Measurements from ENCODE around the gene SCAMP2. TPM values are rescaled to one million over a fixed set of nuclear protein-coding genes. Genes with fewer than 3 reads are reported as not detected.
A peak's percentile ranks its signal among the peaks of the same experiment; 100 is the strongest.

SCAMP2 gene
- polyA plus RNA-seq, 3 donors = 124 to 158 (median 124) TPM

DNA sequence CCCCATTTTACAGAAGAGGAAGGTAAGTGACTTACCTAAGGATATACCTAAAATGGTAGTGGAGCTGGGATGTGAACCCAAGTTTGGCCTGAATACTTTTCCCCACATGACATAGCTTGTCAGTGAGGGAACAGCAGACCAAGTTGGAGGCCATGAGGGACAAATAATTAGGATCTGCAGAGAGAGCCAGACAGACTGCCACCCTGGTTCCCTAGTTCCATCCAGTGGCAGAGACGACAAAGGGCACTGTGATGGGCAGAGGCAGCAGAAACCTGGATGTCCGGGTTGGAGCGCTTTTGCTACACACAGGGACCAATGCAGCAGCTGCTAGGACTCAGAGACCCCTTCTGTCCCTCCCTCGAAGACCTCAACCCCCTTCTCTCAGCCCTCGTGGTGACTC is 45.6 kb downstream of the SCAMP2 start:
- Mint-ChIP-seq H3K27me3 (ENCODE audit: low read depth in 3 of 3) (peaks cover 28 to 36% (median 34%) of the 10 kb centered on the region in 3 donors), H3K27ac (no peak overlapping the region), H3K4me1 (peaks cover under 1% of the 10 kb centered on the region), H3K36me3 (no peaks in the 10 kb centered on the region), H3K9me3 (peaks cover 0 to 2% (median 0%) of the 10 kb centered on the region in 7 donors), H3K4me3 (peak overlapping the region in 1 of 2 donors; percentile 50)
- no peak overlapping the region for H3K27ac ChIP-seq (ENCODE audit: low read depth in 1 of 2, low read length in 2 of 2)
- intact Hi-C loops (cut with micrococcal nuclease) = no loop called here
- no peak overlapping the region for H3K9ac ChIP-seq (ENCODE audit: insufficient read depth, low read length, poor library complexity, severe bottlenecking)
- WGBS (ENCODE audit: insufficient coverage) = 72% methylated on average over 5 of the region's 5 CpGs
- no peaks in the 10 kb centered on the region for H4K20me1 ChIP-seq (ENCODE audit: insufficient read depth, low read length)
- peaks cover 4 to 33% of the 10 kb centered on the region in 2 donors for H3K27me3 ChIP-seq (ENCODE audit: control insufficient read depth in 2 of 2, insufficient read depth in 2 of 2, low read length in 2 of 2)
- no peak for DNase-seq
- no peak overlapping the region for H2AFZ ChIP-seq (ENCODE audit: insufficient read depth, low read depth, low read length, poor library complexity, severe bottlenecking)
- H3K9me3 ChIP-seq (replicated peaks in 1 of 2; ENCODE audit: control insufficient read depth in 1 of 2, insufficient read depth in 1 of 2, low read length in 2 of 2) = no peaks in the 10 kb centered on the region
- H3K79me2 ChIP-seq (ENCODE audit: insufficient read depth, low read length) = no peaks in the 10 kb centered on the region
- no peaks in the 10 kb centered on the region for H3K36me3 ChIP-seq (replicated peaks in 1 of 2; ENCODE audit: control insufficient read depth in 1 of 2, insufficient read depth in 2 of 2, low read length in 2 of 2)
- TF ChIP-seq, protein P1, sequence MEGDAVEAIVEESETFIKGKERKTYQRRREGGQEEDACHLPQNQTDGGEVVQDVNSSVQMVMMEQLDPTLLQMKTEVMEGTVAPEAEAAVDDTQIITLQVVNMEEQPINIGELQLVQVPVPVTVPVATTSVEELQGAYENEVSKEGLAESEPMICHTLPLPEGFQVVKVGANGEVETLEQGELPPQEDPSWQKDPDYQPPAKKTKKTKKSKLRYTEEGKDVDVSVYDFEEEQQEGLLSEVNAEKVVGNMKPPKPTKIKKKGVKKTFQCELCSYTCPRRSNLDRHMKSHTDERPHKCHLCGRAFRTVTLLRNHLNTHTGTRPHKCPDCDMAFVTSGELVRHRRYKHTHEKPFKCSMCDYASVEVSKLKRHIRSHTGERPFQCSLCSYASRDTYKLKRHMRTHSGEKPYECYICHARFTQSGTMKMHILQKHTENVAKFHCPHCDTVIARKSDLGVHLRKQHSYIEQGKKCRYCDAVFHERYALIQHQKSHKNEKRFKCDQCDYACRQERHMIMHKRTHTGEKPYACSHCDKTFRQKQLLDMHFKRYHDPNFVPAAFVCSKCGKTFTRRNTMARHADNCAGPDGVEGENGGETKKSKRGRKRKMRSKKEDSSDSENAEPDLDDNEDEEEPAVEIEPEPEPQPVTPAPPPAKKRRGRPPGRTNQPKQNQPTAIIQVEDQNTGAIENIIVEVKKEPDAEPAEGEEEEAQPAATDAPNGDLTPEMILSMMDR (IDR thresholded peaks at IDR 0.05) = no peak
- H3K4me1 ChIP-seq (ENCODE audit: control insufficient read depth in 1 of 2, insufficient read depth in 2 of 2, low read length in 2 of 2) = no peaks in the 10 kb centered on the region
- no peak overlapping the region for H3K4me3 ChIP-seq (replicated peaks in 1 of 3; ENCODE audit: low read depth in 2 of 3, low read length in 3 of 3)
- H3K4me2 ChIP-seq (replicated peaks; ENCODE audit: extremely low read depth, low read length, poor library complexity, severe bottlenecking) = no peak overlapping the region

DNA sequence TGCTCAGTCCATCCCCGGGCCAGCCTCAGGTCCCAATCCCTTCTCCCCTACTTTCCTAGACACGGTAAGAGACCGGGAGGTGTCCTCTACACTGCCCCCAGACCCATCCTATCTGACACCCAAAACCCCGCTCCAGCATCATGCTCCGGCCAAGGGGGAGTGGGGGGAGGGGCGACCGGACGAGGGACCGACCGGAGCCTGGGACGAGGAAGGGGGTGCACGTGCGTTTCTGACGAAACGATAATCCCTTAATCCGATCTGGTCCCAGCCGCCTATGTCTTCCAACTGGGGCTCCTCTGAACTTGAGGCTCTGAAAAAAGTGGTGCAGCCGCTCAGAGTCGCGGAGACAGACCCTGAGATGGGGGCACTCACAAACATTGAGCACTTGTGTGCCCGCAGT is 46.2 kb downstream of the SCAMP2 start:
- Histone ChIP-seq H3K9ac (ENCODE audit: insufficient read depth, low read length, poor library complexity, severe bottlenecking) (no peak overlapping the region), H3K36me3 (replicated peaks in 1 of 2; ENCODE audit: control insufficient read depth in 1 of 2, insufficient read depth in 2 of 2, low read length in 2 of 2) (no peaks in the 10 kb centered on the region), H3K79me2 (ENCODE audit: insufficient read depth, low read length) (no peaks in the 10 kb centered on the region), H3K4me3 (replicated peaks in 1 of 3; ENCODE audit: low read depth in 2 of 3, low read length in 3 of 3) (no peak overlapping the region), H2AFZ (ENCODE audit: insufficient read depth, low read depth, low read length, poor library complexity, severe bottlenecking) (no peak overlapping the region), H3K27me3 (ENCODE audit: control insufficient read depth in 2 of 2, insufficient read depth in 2 of 2, low read length in 2 of 2) (peaks cover 4 to 33% of the 10 kb centered on the region in 2 donors), H3K27ac (ENCODE audit: low read depth in 1 of 2, low read length in 2 of 2) (no peak overlapping the region), H3K9me3 (replicated peaks in 1 of 2; ENCODE audit: control insufficient read depth in 1 of 2, insufficient read depth in 1 of 2, low read length in 2 of 2) (no peaks in the 10 kb centered on the region), H4K20me1 (ENCODE audit: insufficient read depth, low read length) (no peaks in the 10 kb centered on the region), H3K4me2 (replicated peaks; ENCODE audit: extremely low read depth, low read length, poor library complexity, severe bottlenecking) (no peak overlapping the region), H3K4me1 (ENCODE audit: control insufficient read depth in 1 of 2, insufficient read depth in 2 of 2, low read length in 2 of 2) (no peaks in the 10 kb centered on the region)
- no peak for DNase-seq
- H3K4me1 Mint-ChIP-seq = no peaks in the 10 kb centered on the region
- no peaks in the 10 kb centered on the region for H3K36me3 Mint-ChIP-seq
- 21% methylated on average over 18 of the region's 21 CpGs for WGBS (ENCODE audit: insufficient coverage)
- TF ChIP-seq, protein P1 (IDR thresholded peaks at IDR 0.05) = no peak
- intact Hi-C loops (cut with micrococcal nuclease) = no loop called here
- H3K9me3 Mint-ChIP-seq = peaks cover 0 to 2% (median 0%) of the 10 kb centered on the region in 7 donors
- H3K27me3 Mint-ChIP-seq (ENCODE audit: low read depth in 3 of 3) = peaks cover 28 to 36% (median 34%) of the 10 kb centered on the region in 3 donors
- no peak overlapping the region for H3K27ac Mint-ChIP-seq
- H3K4me3 Mint-ChIP-seq = peak overlapping the region in 1 of 2 donors; percentile 50

Measured in CD14-positive monocyte (primary cell).